ENCODE data around the gene WNT11. TPM values are rescaled to one million over a fixed set of nuclear protein-coding genes. Genes with fewer than 3 reads are reported as not detected.

The WNT11 gene
- total and polyA plus RNA-seq, 2 of the 13 experiments (the other 11 are each of a cell fraction or from before 2014, with no cell fraction given), result 0.34 to 0.66 TPM

DNA sequence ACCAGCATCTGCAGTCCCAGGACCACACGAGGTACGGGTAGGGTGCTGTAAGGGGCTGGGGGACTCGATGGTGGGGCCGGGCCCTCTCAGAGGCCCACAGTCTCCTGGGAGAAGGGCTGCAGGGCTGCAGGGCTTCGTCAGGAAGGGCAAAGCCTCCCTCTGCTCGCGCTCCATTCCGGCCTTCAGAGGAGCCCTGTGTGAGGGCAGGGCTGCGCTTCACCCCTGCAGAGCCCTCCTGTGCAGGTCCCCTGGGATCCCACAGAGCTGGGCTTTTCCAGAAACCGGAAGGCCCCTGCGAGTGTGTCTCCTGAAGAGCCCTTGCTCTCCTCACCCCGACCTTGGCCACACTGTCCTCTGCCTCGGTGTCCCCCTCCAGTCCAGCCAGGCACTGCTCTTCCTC is 27.2 kb downstream of the WNT11 start (continued):
- TF ChIP-seq, protein P1, sequence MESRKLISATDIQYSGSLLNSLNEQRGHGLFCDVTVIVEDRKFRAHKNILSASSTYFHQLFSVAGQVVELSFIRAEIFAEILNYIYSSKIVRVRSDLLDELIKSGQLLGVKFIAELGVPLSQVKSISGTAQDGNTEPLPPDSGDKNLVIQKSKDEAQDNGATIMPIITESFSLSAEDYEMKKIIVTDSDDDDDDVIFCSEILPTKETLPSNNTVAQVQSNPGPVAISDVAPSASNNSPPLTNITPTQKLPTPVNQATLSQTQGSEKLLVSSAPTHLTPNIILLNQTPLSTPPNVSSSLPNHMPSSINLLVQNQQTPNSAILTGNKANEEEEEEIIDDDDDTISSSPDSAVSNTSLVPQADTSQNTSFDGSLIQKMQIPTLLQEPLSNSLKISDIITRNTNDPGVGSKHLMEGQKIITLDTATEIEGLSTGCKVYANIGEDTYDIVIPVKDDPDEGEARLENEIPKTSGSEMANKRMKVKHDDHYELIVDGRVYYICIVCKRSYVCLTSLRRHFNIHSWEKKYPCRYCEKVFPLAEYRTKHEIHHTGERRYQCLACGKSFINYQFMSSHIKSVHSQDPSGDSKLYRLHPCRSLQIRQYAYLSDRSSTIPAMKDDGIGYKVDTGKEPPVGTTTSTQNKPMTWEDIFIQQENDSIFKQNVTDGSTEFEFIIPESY (CRISPR knock-in tag; IDR thresholded peaks at IDR 0.05), result peak; percentile 15; the same call in 1 of the 2 replicates
- TF ChIP-seq ZNF383 (CRISPR knock-in tag; IDR thresholded peaks at IDR 0.05; ENCODE audit: borderline replicate concordance) (no peak), HNRNPLL (IDR thresholded peaks at IDR 0.05; ENCODE audit: low read depth, low read length, poor library complexity, severe bottlenecking) (peak; percentile 8), FLYWCH1 (CRISPR knock-in tag; IDR thresholded peaks at IDR 0.05) (no peak), FOXM1 (CRISPR knock-in tag; IDR thresholded peaks at IDR 0.05) (no peak)

DNA sequence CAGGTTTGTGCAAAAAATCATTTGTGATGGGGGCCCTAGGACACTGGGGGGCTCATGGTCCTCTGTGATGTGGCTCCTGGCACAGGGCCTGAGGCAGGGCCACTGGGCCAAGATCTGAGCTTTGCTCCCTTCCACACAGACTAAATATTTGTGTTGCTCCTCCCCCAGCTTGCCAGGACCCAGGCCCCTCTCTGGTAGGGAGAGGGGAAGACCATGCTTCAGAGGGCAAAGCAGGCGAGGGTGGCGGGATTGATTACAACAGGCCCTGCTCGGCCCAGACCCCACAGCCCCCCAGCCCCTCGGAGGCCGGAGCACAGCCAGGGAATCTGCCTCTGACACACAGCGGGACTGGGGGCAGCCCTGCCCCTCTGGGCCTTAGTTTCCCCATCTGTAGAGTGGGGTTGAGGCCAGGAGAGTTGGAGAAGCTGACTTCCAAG is 29.0 kb downstream of the WNT11 start:
- no TSS peak for BruUV-seq (replicated peaks)
- peak; percentile 72 for DNase-seq (ENCODE audit: low spot score)
- Histone ChIP-seq H3K4me2 (ENCODE audit: low read depth, low read length) (peak overlapping the region; percentile 58), H3K9ac (ENCODE audit: insufficient read depth, low read depth, low read length) (peak overlapping the region; percentile 52), H3K27me3 (ENCODE audit: control insufficient read depth in 1 of 2, insufficient read depth in 2 of 2, low read length in 2 of 2) (peaks cover 0 to under 1% of the 10 kb centered on the region in 2 experiments; a peak in 3 of 5 replicates), H3K4me3 (replicated peaks in 1 of 3; ENCODE audit: insufficient read depth in 1 of 3, low read depth in 2 of 3, low read length in 3 of 3) (peak overlapping the region in 1 of 3 experiments; percentile 27; a peak in 2 of 6 replicates), H3K4me1 (ENCODE audit: insufficient read depth, low read length) (peaks cover 56% of the 10 kb centered on the region), H3K79me2 (ENCODE audit: insufficient read depth, low read length) (no peaks in the 10 kb centered on the region), H4K20me1 (ENCODE audit: insufficient read depth, low read length) (no peaks in the 10 kb centered on the region), H2AFZ (ENCODE audit: low read length) (no peak overlapping the region), H3K9me3 (ENCODE audit: low read length) (no peaks in the 10 kb centered on the region), H3K36me3 (replicated peaks in 1 of 2; ENCODE audit: control insufficient read depth in 1 of 2, insufficient read depth in 2 of 2, low read length in 2 of 2) (no peaks in the 10 kb centered on the region), H3K27ac (ENCODE audit: extremely low read length, insufficient read depth, low read length) (peak overlapping the region; percentile 61)
- ATAC-seq, result peak; percentile 74
- peak; percentile 80 for FAIRE-seq
- intact Hi-C loops (cut with micrococcal nuclease; ENCODE audit: unreplicated experiment) (no loop called here), in situ Hi-C loops (cut with HindIII; ENCODE audit: extremely low pct_ligation_motif_present, low pct_unique_long_range_greater_than_20kb) (no loop called here)
- no CpG with 5 or more reads among the region's 6 CpGs for WGBS (ENCODE audit: low lambda C conversion rate)
- ChIA-PET POLR2A (no interaction called here), CTCF (ENCODE audit: low intra/inter-chr PET ratio, low total read pairs) (no interaction called here)
- peak; percentile 97 for TF ChIP-seq ZNF629 (CRISPR knock-in tag; conservative IDR thresholded peaks at IDR 0.05)
- TF ChIP-seq KAT7 (CRISPR knock-in tag; IDR thresholded peaks at IDR 0.05; ENCODE audit: borderline replicate concordance), result no peak
- no peak for TF ChIP-seq MAFF (IDR thresholded peaks at IDR 0.05; ENCODE audit: low read depth, low read length)
- 0 out of 2 replicates have a peak, but pooled peaks have one; percentile 14 for TF ChIP-seq NR2C2 (CRISPR knock-in tag; IDR thresholded peaks at IDR 0.05; ENCODE audit: borderline replicate concordance)
- TF ChIP-seq ZNF256 (CRISPR knock-in tag; conservative IDR thresholded peaks at IDR 0.05), result 0 out of 2 replicates have a peak, but pooled peaks have one; percentile 61
- TF ChIP-seq ZFYVE20 (CRISPR knock-in tag; IDR thresholded peaks at IDR 0.05; ENCODE audit: borderline replicate concordance, low read depth), result no peak
- TF ChIP-seq ZNF547 (CRISPR knock-in tag; IDR thresholded peaks at IDR 0.05), result no peak
- TF ChIP-seq ZNF263 (CRISPR knock-in tag; IDR thresholded peaks at IDR 0.05), result no peak; the same call in 1 of the 2 replicates
- TF ChIP-seq ZFY (CRISPR knock-in tag; IDR thresholded peaks at IDR 0.05), result peak; percentile 64
- peak; percentile 74 for TF ChIP-seq ZFX (CRISPR knock-in tag; IDR thresholded peaks at IDR 0.05; ENCODE audit: low read depth)
- TF ChIP-seq, protein P2, sequence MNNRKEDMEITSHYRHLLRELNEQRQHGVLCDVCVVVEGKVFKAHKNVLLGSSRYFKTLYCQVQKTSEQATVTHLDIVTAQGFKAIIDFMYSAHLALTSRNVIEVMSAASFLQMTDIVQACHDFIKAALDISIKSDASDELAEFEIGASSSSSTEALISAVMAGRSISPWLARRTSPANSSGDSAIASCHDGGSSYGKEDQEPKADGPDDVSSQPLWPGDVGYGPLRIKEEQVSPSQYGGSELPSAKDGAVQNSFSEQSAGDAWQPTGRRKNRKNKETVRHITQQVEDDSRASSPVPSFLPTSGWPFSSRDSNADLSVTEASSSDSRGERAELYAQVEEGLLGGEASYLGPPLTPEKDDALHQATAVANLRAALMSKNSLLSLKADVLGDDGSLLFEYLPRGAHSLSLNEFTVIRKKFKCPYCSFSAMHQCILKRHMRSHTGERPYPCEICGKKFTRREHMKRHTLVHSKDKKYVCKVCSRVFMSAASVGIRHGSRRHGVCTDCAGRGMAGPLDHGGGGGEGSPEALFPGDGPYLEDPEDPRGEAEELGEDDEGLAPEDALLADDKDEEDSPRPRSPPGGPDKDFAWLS (CRISPR knock-in tag; IDR thresholded peaks at IDR 0.05; ENCODE audit: borderline replicate concordance), result no peak
- TF ChIP-seq, protein P3, sequence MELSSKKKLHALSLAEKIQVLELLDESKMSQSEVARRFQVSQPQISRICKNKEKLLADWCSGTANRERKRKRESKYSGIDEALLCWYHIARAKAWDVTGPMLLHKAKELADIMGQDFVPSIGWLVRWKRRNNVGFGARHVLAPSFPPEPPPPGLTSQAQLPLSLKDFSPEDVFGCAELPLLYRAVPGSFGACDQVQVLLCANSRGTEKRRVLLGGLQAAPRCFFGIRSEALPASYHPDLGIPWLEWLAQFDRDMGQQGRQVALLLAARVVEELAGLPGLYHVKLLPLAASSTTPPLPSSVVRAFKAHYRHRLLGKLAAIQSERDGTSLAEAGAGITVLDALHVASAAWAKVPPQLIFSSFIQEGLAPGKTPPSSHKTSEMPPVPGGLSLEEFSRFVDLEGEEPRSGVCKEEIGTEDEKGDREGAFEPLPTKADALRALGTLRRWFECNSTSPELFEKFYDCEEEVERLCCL (CRISPR knock-in tag; IDR thresholded peaks at IDR 0.05; ENCODE audit: borderline replicate concordance), result no peak
- peak; percentile 95 for TF ChIP-seq ZMYM3 (CRISPR knock-in tag; IDR thresholded peaks at IDR 0.05)
- 0 out of 2 replicates have a peak, but pooled peaks have one; percentile 54 for TF ChIP-seq MEIS1 (CRISPR knock-in tag; IDR thresholded peaks at IDR 0.05; ENCODE audit: borderline replicate concordance)
